Measurements from ENCODE around the gene CKMT1A.
"Not testable (repeated sequence)": the region's sequence is repeated elsewhere in the genome, so short reads cannot be mapped to it uniquely, and the experiment has no call there.

Gene CKMT1A

GRCh38 chr15:43693148-43694022, at the start of gene CKMT1A:
CKMT1A (plus strand) TSS chr15:43693859; CDS start chr15:43694051, 192 bp downstream.
- not testable (repeated sequence) for DNase-seq (ENCODE audit: low spot score); H3K4me3 ChIP-seq; H3K27ac ChIP-seq

DNA sequence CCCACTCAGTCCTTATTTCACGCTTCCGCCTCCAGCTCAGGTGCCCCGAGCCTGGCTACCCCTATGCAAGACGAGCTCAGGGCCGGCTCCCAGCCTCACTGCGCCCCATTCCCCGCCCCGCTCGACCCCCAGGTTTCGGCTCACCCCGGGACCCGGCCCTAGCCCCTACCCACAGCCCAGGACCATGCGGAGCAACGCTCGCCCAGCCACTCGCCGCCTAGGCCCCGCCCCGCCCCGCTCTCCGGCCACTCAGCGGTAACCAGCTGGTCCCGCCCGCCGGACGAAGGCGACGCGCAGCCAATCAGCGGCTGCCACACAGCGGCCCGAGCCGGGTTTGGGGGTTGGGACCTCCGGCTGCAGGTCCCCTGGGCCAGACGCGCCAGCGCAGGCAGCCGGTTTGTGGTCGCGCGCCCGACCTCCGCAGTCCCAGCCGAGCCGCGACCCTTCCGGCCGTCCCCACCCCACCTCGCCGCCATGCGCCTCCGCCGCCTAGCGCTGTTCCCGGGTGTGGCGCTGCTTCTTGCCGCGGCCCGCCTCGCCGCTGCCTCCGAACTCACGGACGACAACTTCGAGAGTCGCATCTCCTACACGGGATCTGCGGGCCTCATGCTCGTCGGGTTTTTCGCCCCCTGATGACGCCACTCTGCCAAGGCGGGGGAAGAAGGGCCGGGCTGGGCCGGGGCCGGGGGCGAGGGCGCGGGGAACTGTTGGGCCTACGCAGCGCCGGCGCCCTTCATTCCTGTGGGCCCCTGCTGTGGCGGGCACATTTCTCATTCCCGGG, 44.8 kb upstream of the CKMT1A start, which contains the start of gene CATSPER2:
Gene CATSPER2, minus strand, starts transcription at position 196 of the 781 bp plus-strand sequence. CDS start 783 bp downstream, outside the sequence.
- Histone ChIP-seq H3K27ac (no peak within 1 kb of the TSS), H3K4me3 (no peak within 1 kb of the TSS)
- TF ChIP-seq, protein P1, sequence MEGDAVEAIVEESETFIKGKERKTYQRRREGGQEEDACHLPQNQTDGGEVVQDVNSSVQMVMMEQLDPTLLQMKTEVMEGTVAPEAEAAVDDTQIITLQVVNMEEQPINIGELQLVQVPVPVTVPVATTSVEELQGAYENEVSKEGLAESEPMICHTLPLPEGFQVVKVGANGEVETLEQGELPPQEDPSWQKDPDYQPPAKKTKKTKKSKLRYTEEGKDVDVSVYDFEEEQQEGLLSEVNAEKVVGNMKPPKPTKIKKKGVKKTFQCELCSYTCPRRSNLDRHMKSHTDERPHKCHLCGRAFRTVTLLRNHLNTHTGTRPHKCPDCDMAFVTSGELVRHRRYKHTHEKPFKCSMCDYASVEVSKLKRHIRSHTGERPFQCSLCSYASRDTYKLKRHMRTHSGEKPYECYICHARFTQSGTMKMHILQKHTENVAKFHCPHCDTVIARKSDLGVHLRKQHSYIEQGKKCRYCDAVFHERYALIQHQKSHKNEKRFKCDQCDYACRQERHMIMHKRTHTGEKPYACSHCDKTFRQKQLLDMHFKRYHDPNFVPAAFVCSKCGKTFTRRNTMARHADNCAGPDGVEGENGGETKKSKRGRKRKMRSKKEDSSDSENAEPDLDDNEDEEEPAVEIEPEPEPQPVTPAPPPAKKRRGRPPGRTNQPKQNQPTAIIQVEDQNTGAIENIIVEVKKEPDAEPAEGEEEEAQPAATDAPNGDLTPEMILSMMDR (IDR thresholded peaks at IDR 0.05) = no peak
- DNase-seq (ENCODE audit: low spot score) = no peak

DNA sequence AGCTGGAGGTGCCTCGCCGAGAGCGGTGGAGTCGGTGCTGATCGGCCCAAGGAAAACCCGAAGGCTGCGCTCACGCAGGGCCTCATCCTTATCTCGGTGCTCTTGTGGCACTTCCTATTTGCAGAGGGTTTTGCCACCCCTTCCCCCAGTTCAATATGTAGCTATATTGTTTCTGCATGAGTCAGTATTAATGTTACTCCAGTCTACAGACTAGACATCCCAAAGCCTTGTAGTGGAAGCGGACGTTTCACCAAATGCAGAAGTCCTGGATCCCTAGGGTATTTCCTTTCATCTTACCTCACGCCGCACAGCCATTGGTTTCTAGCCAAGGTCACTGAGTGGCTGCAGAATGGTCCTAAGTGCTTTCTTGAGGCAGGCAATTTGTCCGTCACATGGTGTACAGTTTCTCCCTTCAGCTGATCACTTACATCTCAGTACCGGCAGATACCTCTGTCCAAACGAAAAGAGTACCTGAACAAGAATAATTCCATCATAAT, 44.2 kb upstream of the CKMT1A start:
- DNase-seq (ENCODE audit: low spot score); H3K4me3 ChIP-seq; H3K27ac ChIP-seq: not testable (repeated sequence)

DNA sequence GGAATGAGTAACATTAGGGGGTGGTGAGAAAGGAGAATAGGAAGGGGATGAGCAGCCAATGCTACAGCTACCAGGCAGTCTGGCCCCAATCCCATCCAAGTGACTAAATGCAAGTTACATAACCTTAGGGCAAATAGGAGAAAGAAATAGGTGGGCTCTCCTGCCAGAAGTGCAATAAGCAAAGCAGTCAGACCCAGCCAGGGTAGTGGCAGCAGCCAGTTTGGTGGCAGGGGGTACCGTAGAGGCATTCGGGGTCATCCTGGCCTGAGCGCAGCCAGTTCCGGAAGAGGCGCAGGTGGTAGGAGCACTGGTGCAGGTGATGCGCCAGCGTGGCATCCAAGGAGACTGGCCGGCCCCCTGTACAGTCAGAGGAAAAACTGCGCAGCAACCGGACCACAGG, 33.9 kb upstream of the CKMT1A start:
- not testable (repeated sequence) for H3K27ac ChIP-seq; DNase-seq (ENCODE audit: low spot score)

DNA sequence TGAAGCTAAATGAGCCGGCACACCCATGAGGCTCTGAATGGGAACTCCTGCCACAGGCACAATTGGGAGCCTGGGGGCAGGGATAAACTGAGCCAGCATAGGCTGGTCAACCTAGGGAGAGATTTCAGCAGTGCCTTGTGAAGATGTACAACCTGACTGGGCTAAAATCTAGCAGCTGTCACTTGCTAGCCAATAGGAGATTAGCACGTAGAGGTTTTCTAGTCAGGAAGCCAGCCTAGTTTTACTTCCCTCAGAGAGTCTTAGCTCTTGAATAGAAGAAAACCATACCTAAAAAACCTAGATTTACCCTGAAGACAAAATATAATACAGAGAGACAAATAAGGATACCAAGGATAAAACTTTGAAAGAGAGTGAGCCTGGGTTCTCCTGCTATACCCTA, 31.4 kb upstream of the CKMT1A start:
- not testable (repeated sequence) for H3K4me3 ChIP-seq; DNase-seq (ENCODE audit: low spot score); H3K27ac ChIP-seq

More for the DNA sequence above, 33.9 kb upstream of the CKMT1A start:
- H3K4me3 ChIP-seq = not testable (repeated sequence)

- H3K27ac ChIP-seq; H3K4me3 ChIP-seq; DNase-seq (ENCODE audit: low spot score): not testable (repeated sequence)
Measured at GRCh38 chr15:43663333-43663732, 30.3 kb upstream of the CKMT1A start.

DNA sequence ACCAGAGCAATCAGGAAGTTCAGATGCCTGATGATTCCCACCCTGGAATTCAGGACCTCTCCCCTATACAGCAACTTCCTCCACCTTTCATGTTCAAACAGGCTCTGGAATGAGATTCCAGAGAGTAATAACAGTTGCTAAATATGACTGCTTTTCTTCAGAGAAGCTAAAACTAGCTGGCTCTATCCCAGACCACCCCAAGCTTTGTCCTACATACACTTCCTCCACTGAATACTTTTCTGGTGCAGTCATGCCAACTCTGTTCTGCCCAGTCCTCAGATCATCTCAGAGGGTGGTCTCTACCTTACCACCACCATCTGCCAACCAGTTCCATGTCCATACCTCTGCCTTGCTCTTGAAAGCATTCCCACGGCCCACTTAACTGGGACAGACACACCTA, 27.5 kb upstream of the CKMT1A start:
- H3K27ac ChIP-seq; DNase-seq (ENCODE audit: low spot score); H3K4me3 ChIP-seq: not testable (repeated sequence)

DNA sequence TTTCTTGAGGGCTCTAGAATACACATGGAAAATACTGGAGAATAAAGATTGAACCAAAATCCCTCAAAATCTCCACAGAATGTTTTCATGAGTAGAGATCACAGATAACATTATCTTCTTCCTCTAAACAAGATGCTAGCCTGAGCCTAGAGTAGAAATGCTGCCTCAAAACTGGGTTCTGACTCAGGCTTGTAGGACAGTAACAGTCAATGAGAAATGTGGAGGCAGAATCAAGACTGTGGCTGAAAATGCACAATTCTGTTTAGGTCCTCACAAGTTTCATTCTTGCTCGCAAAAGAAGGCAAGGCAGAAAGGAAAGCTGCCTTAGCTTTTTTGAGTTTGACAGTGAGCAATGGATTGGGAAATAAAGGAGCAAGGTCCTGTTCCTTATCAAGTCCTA, 19.5 kb upstream of the CKMT1A start:
- not testable (repeated sequence) for H3K27ac ChIP-seq; H3K4me3 ChIP-seq; DNase-seq (ENCODE audit: low spot score)

DNA sequence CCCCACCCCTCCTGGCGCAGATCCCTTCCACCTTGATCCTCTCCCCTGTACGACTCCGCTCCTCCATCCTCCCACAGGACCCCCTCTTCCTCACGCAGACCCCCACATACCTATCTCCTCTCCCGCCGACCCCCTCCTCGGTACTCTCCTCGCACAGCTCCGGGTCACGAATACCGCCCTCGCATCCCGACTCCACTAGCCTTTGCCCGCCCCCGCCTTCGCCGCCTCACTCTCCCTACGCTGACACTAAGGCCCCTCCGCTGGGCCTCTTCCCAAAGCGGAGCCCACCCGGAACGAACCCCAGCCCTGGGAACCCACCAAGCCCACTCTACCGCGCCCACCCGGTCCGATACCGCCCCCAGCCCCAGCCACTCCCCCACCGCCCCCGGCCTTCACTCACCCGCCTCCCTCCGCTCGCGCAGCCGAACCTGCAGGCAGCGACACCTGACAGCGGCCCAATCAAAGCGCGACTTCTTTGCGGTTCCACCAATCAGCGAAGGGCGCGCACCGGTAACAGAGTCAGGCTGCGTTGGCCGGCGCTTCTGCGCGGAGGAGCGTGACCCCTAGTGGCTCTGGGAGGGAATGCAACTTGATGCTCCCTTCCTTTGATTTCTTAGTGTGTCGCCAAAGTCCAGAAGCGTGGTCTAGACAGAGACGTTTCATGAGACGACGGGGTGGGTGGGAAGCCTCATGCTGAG, 3.9 kb upstream of the CKMT1A start:
- H3K4me3 ChIP-seq; H3K27ac ChIP-seq; DNase-seq (ENCODE audit: low spot score): not testable (repeated sequence)

DNA sequence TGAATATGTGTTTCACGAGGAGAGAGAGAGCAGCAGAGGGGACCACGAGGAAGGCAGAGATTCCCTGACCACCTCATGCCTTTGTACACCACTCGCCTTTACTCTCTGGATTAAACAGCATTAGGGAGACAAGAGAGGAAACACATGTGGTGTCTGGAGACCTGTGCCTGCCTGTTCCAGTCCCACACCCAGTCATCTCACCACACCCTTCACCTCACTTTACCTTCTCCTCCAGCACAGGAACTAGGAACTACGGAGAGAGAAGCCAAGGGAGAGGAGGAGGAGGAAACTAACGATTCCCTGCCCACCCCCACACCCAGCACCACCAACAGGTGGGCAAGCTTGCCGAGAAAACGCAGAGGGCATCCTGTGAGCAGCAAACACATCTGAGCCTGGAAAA, 980 bp upstream of the CKMT1A start:
- not testable (repeated sequence) for H3K27ac ChIP-seq; DNase-seq (ENCODE audit: low spot score); H3K4me3 ChIP-seq

- Histone ChIP-seq H3K27ac (no peak overlapping the region), H3K4me3 (no peak overlapping the region)
- no peak for DNase-seq (ENCODE audit: low spot score)
- TF ChIP-seq, protein P1 (IDR thresholded peaks at IDR 0.05) = no peak
Measured at GRCh38 chr15:43702174-43702573, 8.5 kb downstream of the CKMT1A start.
